ENCODE results near the gene ADSS2. TPM values are rescaled to one million over a fixed set of nuclear protein-coding genes. Genes with fewer than 3 reads are reported as not detected.

ADSS2 gene
- total RNA-seq, 4 donors from 2014 or later = 33.7 to 59.9 (median 42.2) TPM

DNA sequence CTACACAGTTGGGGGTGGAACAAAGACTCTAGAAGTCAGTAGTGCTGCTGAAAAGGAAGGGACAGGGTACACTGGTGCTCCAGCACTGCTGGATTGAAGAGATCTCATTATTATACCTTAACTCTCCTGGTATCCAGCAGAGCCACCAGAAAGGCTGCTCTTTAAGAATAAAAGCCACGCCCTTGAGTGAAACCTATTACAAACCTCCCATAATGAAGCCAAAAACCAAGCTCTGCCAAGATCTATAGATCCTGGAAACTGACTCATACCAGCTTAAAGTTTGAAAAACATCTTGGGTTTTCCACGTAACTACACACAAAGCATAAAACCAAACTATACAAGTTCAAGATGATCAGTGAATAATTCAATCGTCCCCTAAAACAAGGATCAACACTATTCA lies 38.0 kb downstream of the ADSS2 start:
- no peak for TF ChIP-seq POLR2A (IDR thresholded peaks at IDR 0.05)
- intact Hi-C loops (cut with DNase I) = no loop called here
- H3K4me3 ChIP-seq (replicated peaks in 1 of 3) = no peak overlapping the region
- H3K27ac ChIP-seq = no peak overlapping the region
- H3K4me1 ChIP-seq = no peaks in the 10 kb centered on the region
- no peak for DNase-seq
- H3K9me3 ChIP-seq = no peaks in the 10 kb centered on the region
- H3K36me3 ChIP-seq = peaks cover 39 to 69% of the 10 kb centered on the region in 2 donors
- no peaks in the 10 kb centered on the region for H3K27me3 ChIP-seq
- WGBS, 2 donors = 94 to 96% methylated on average over 3 of the region's 3 CpGs

DNA sequence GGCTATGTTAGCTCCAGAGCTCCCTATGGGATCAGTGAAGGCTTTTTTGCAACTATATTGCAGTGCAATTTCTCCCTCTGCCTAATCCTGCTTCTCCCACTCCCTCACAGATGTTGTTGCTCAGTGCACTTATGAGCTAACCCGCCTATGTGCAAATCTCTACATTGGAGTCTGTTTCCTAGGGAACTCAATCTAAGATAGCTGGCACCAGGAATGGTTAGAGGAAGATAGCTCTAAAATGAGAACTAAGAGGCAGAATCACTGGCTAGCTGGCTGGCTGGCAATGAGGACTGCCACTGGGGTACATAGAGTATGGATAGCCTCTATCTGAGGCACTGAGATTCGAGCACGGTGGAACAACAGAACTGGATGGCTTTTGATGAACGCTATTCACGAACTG lies 39.5 kb downstream of the ADSS2 start:
- Histone ChIP-seq H3K36me3 (peaks cover 26 to 55% of the 10 kb centered on the region in 2 donors), H3K27ac (no peak overlapping the region)

GRCh38 chr1:244409701-244410100 lies 42.0 kb downstream of the ADSS2 start:
- intact Hi-C loops (cut with DNase I) = no loop called here
- 87 to 91% methylated on average over 2 of the region's 2 CpGs for WGBS, 2 donors
- H3K36me3 ChIP-seq = peaks cover 12 to 36% of the 10 kb centered on the region in 2 donors

More for the DNA sequence above, 39.5 kb downstream of the ADSS2 start:
- intact Hi-C loops (cut with DNase I) = no loop called here
- H3K27me3 ChIP-seq = no peaks in the 10 kb centered on the region
- no peak for DNase-seq
- 95 to 98% methylated on average over 5 of the region's 5 CpGs for WGBS, 2 donors
- TF ChIP-seq, protein P1, sequence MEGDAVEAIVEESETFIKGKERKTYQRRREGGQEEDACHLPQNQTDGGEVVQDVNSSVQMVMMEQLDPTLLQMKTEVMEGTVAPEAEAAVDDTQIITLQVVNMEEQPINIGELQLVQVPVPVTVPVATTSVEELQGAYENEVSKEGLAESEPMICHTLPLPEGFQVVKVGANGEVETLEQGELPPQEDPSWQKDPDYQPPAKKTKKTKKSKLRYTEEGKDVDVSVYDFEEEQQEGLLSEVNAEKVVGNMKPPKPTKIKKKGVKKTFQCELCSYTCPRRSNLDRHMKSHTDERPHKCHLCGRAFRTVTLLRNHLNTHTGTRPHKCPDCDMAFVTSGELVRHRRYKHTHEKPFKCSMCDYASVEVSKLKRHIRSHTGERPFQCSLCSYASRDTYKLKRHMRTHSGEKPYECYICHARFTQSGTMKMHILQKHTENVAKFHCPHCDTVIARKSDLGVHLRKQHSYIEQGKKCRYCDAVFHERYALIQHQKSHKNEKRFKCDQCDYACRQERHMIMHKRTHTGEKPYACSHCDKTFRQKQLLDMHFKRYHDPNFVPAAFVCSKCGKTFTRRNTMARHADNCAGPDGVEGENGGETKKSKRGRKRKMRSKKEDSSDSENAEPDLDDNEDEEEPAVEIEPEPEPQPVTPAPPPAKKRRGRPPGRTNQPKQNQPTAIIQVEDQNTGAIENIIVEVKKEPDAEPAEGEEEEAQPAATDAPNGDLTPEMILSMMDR (IDR thresholded peaks at IDR 0.05) = no peak
- no peak for TF ChIP-seq POLR2A (IDR thresholded peaks at IDR 0.05)
- H3K4me1 ChIP-seq = no peaks in the 10 kb centered on the region
- H3K9me3 ChIP-seq = no peaks in the 10 kb centered on the region
- no peak overlapping the region for H3K4me3 ChIP-seq (replicated peaks in 1 of 3)

DNA sequence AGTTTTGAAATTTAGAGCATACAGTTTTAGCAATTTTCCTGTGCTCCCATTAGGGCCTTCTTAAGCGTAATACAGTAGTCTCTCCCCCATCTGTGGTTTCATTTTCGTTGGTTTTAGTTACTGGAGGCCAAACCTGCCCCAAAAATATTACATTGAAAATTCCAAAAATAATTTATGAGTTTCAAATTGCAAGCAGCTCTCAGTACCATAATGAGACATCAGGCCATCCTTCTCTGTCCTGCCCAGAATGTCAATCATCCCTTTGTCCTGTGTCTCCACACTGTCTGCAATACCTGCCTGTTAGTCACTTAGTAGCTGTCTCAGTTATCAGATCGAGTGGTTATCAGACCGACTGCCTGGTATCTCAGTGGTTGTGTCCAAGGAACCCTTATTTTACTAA lies 45.4 kb downstream of the ADSS2 start:
- Histone ChIP-seq H3K36me3 (peaks cover 7 to 20% of the 10 kb centered on the region in 2 donors), H3K9me3 (no peaks in the 10 kb centered on the region), H3K27me3 (no peaks in the 10 kb centered on the region), H3K4me3 (replicated peaks in 1 of 3) (no peak overlapping the region), H3K27ac (no peak overlapping the region), H3K4me1 (no peaks in the 10 kb centered on the region)
- WGBS, 2 donors = 87 to 92% methylated on average over 4 of the region's 4 CpGs
- TF ChIP-seq, protein P1 (IDR thresholded peaks at IDR 0.05) = no peak
- no peak for TF ChIP-seq POLR2A (IDR thresholded peaks at IDR 0.05)
- intact Hi-C loops (cut with DNase I) = no loop called here
- DNase-seq = no peak

More at GRCh38 chr1:244409701-244410100, 42.0 kb downstream of the ADSS2 start:
- H3K4me3 ChIP-seq (replicated peaks in 1 of 3) = no peak overlapping the region
- H3K27me3 ChIP-seq = no peaks in the 10 kb centered on the region
- no peaks in the 10 kb centered on the region for H3K4me1 ChIP-seq
- DNase-seq = no peak
- TF ChIP-seq, protein P1 (IDR thresholded peaks at IDR 0.05) = no peak
- TF ChIP-seq POLR2A (IDR thresholded peaks at IDR 0.05) = no peak
- H3K9me3 ChIP-seq = no peaks in the 10 kb centered on the region
- no peak overlapping the region for H3K27ac ChIP-seq

GRCh38 chr1:244405856-244406255 lies 45.9 kb downstream of the ADSS2 start:
- H3K36me3 ChIP-seq = peaks cover 3 to 20% of the 10 kb centered on the region in 2 donors
- TF ChIP-seq, protein P1 (IDR thresholded peaks at IDR 0.05) = no peak
- TF ChIP-seq POLR2A (IDR thresholded peaks at IDR 0.05) = no peak
- H3K9me3 ChIP-seq = no peaks in the 10 kb centered on the region
- no peaks in the 10 kb centered on the region for H3K27me3 ChIP-seq
- WGBS, 2 donors = 95 to 98% methylated on average over 2 of the region's 2 CpGs
- H3K27ac ChIP-seq = no peak overlapping the region
- intact Hi-C loops (cut with DNase I) = no loop called here
- no peaks in the 10 kb centered on the region for H3K4me1 ChIP-seq
- no peak overlapping the region for H3K4me3 ChIP-seq (replicated peaks in 1 of 3)
- DNase-seq = no peak

DNA sequence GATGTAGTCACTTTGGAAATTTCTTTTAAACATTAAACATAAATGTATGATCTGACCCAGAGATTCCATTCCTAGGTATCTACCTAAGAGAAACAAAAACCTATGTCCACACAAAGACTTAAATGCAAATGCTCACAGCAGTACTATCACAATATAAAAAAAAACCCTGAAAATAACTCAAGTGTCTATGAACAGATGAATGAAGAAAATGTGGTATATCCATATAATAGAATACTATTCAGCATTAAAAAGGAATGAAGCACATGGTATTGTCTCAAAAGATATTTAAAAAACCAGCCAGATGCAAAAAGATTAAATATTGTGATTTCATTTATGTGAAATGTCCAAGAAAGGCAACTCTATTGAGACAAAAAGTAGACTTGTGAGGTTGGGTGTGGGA lies 48.3 kb downstream of the ADSS2 start:
- TF ChIP-seq POLR2A (IDR thresholded peaks at IDR 0.05) = no peak
- TF ChIP-seq, protein P1 (IDR thresholded peaks at IDR 0.05) = no peak
- Histone ChIP-seq H3K27me3 (no peaks in the 10 kb centered on the region), H3K27ac (no peak overlapping the region), H3K4me3 (replicated peaks in 1 of 3) (no peak overlapping the region), H3K4me1 (no peaks in the 10 kb centered on the region), H3K9me3 (no peaks in the 10 kb centered on the region), H3K36me3 (peaks cover 0 to 11% of the 10 kb centered on the region in 2 donors)
- intact Hi-C loops (cut with DNase I) = no loop called here
- DNase-seq = no peak
